ENCODE data around the gene CERS4. TPM values are rescaled to one million over a fixed set of nuclear protein-coding genes. Genes with fewer than 3 reads are reported as not detected.

CERS4 gene
- total and polyA plus RNA-seq, 8 donors = 36.8 to 59.1 (median 48.6) TPM

DNA sequence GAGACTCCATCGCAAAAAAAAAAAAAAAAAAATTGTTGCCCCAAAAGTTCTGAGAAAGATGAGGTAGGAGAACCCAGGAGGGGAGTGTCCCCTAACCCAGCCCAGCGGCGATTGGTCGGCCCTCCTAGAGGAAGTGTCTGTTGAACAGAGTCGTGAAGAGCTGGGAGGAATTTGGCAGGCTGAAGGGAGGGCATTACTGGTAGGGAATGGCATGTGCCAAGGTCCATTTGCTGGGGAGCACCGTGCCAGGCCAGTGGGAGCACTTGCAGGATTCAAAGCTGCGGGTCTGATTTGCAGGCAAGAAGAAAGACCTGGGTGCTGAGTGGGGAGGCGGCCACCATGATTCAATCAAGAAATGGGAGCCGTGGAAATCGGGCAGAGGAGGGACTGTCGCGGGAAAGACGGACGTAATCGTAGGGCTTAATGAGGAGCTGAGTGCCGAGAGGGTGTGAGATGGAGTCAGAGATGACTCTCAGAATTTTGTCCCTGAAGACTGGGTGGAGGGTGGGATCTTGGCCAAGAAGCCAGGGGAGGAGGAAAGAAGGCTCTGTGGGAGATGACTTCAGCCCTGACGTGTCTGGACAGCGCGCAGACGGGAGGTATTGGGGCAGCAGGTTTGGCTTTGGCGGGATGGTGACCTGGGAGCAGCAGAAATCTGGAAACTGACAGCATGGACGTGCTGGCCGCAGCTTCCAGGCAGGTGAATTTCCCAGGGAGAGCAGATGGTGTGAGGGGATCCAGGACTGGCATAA lies 15.4 kb downstream of the CERS4 start:
- no peak overlapping the region for H3K4me3 ChIP-seq
- no peaks in the 10 kb centered on the region for H3K36me3 ChIP-seq
- no peaks in the 10 kb centered on the region for H3K4me1 ChIP-seq
- H3K27me3 ChIP-seq = no peaks in the 10 kb centered on the region
- intact Hi-C loops (cut with DNase I) = no loop called here
- no peak for TF ChIP-seq CTCF (IDR thresholded peaks at IDR 0.05)
- ATAC-seq (no peak), DNase-seq (no peak)
- no peaks in the 10 kb centered on the region for H3K9me3 ChIP-seq
- H3K27ac ChIP-seq = no peak overlapping the region

DNA sequence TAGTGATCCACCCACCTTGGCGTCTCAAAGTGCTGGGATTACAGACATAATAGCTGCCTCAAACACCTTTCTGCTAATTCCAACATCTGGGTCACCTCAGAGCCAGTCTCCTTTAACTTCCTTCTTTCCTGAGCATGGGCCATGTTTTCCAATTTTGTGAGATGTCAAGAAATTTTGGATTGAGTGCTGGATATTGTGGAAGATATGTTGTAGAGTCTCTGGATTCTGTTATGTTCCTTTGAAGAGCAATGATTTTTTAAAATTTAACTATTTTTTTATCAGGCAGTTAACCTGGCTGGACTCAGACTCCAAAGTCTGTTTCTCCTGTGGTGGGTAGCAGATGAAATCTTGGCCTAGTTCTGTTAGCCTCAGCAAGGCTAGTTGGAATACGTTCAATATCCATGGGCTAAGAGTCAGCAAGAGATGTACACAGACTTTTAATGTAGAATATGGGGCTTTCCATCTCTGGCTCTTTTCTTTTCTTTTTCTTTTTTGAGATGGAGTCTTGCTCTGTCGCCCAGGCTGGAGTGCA lies 22.0 kb downstream of the CERS4 start:
- H3K4me1 ChIP-seq = no peaks in the 10 kb centered on the region
- H3K27me3 ChIP-seq = no peaks in the 10 kb centered on the region
- no peak for ATAC-seq
- no peak for TF ChIP-seq CTCF (IDR thresholded peaks at IDR 0.05)
- no peak overlapping the region for H3K27ac ChIP-seq
- DNase-seq = no peak
- H3K9me3 ChIP-seq = peaks cover 0 to 8% of the 10 kb centered on the region in 2 donors
- no peak overlapping the region for H3K4me3 ChIP-seq
- intact Hi-C loops (cut with DNase I) = no loop called here
- no peaks in the 10 kb centered on the region for H3K36me3 ChIP-seq

- Histone ChIP-seq H3K27ac (no peak overlapping the region), H3K4me3 (no peak overlapping the region)
- intact Hi-C loops (cut with DNase I) = no loop called here
Observed at GRCh38 chr19:8233370-8233769, 24.2 kb downstream of the CERS4 start.

DNA sequence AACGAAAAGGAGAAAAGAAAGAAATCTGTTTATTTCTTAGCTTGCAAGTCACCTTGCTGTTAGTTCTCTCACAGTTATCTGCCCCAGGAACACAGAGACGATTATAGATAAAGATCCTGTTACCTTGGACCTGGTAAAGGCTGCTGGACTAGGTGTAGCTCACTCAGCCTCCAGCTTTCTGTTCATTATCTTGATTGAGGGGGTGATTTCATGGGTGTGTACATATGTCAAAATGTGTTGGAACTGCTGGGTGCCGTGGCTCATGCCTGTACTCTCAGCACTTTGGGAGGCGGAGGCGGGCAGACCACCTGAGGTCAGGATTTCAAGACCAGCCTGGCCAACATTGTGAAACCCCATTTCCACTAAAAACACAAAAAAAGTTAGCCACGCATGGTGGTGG lies 27.9 kb downstream of the CERS4 start:
- no peak for TF ChIP-seq CTCF (IDR thresholded peaks at IDR 0.05)
- Histone ChIP-seq H3K4me3 (no peak overlapping the region), H3K4me1 (peaks cover 13 to 21% of the 10 kb centered on the region in 2 donors), H3K27ac (no peak overlapping the region), H3K27me3 (no peaks in the 10 kb centered on the region), H3K36me3 (no peaks in the 10 kb centered on the region), H3K9me3 (peaks cover 0 to 4% of the 10 kb centered on the region in 2 donors)
- DNase-seq (no peak), ATAC-seq (no peak)
- intact Hi-C loops (cut with DNase I) = no loop called here

More at GRCh38 chr19:8233370-8233769, 24.2 kb downstream of the CERS4 start:
- Histone ChIP-seq H3K27me3 (no peaks in the 10 kb centered on the region), H3K4me1 (no peaks in the 10 kb centered on the region), H3K9me3 (peaks cover 0 to 8% of the 10 kb centered on the region in 2 donors), H3K36me3 (no peaks in the 10 kb centered on the region)
- TF ChIP-seq CTCF (IDR thresholded peaks at IDR 0.05) = no peak
- DNase-seq = no peak
- no peak for ATAC-seq

DNA sequence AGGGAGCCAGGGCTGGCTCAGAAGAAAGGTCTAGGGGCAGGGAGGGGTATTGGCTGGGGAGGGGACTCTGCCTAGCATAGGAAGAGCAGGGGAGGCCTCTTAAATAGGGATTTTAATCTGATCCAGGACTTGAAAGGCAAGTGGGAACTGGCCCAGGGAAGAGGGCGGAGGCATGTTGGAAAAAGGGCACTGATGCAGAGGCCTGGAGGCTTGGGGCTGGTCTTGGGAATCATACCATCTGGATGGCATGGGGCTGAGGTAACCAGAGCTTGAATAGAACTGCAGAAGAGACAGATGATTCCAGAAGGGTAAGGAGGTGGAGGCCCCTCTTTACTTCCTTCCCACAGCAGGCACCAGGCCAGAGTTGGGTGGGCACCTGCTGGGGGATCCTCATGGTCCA lies 29.1 kb downstream of the CERS4 start:
- Histone ChIP-seq H3K4me1 (peaks cover 13 to 24% of the 10 kb centered on the region in 2 donors), H3K9me3 (peaks cover 0 to 13% of the 10 kb centered on the region in 2 donors), H3K27ac (no peak overlapping the region), H3K36me3 (no peaks in the 10 kb centered on the region), H3K27me3 (no peaks in the 10 kb centered on the region), H3K4me3 (no peak overlapping the region)
- ATAC-seq (no peak), DNase-seq (no peak)
- intact Hi-C loops (cut with DNase I) = no loop called here
- no peak for TF ChIP-seq CTCF (IDR thresholded peaks at IDR 0.05)

Data from left lung (tissue), 10 donors.